Omental fat pad (tissue), 4 donors: ENCODE data around the gene NME1. TPM values are rescaled to one million over a fixed set of nuclear protein-coding genes. Genes with fewer than 3 reads are reported as not detected.
"Not testable (repeated sequence)": the region's sequence is repeated elsewhere in the genome, so short reads cannot be mapped to it uniquely, and the experiment has no call there.

Source experiments
- ATAC-seq: fragments of 150-250 bp; one replicate; pipeline ENCODE4 v1.9.1; 2016; ENCODE audit warnings: mild to moderate bottlenecking, moderate library complexity; ENCODE audit not compliant: low FRiP score
- DNase-seq: peaks from one replicate; pipeline ENCODE4 v3.0.0-alpha.2; 2019; ENCODE audit warnings: low spot score
- CTCF ChIP-seq, 3 donors: fragments of 450-650 bp; IDR thresholded peaks; one replicate each; pipeline ENCODE4 v1.5.1; 2016 to 2017; ENCODE audit warnings: antibody characterized with exemption in 3 of 3, mild to moderate bottlenecking in 3 of 3, moderate library complexity in 2 of 3
- total RNA-seq, 4 donors: library from RNA; depleted of rRNA; stranded (reverse); fragments of >200 nt; gene quantifications; one replicate each; pipeline ENCODE4 v1.1.0, GENCODE V29; 2016

NME1 gene
- total RNA-seq, 4 donors from 2014 or later = 24.1 to 95.2 (median 77.1) TPM

DNA sequence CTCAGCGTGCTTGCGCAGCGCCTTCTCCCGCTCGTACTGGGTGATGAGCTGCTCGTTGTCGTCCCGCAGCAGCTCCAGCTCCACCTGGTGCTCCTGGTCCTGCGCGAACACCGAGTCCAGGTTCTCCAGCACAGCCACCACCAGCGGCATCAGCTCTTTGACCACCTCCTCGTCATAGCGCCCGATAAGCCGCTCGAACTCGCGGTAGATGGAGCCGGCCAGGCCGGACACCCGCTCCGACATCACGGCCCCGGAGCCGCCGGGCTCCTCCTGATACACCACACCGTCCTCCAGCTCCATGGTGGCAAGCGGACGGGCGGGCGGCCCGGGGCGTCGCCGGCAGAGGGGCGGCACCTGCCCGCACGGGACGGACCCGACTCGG is 33.0 kb upstream of the NME1 start:
- TF ChIP-seq CTCF (IDR thresholded peaks at IDR 0.05) = no peak
- peak; percentile 24 for ATAC-seq
- no peak for DNase-seq

GRCh38 chr17:51120739-51121619 is 32.4 kb upstream of the NME1 start, which contains the start of gene SPAG9:
Gene SPAG9, minus strand, starts transcription at chr17:51120868. Its CDS starts 212 bp downstream, at chr17:51120656.
- no peak for TF ChIP-seq CTCF (IDR thresholded peaks at IDR 0.05)
- peak; percentile 86 for DNase-seq
- ATAC-seq = peak; percentile 92

GRCh38 chr17:51121620-51122472 is 31.5 kb upstream of the NME1 start:
- DNase-seq (peak; percentile 87), ATAC-seq (peak; percentile 77)
- TF ChIP-seq CTCF (IDR thresholded peaks at IDR 0.05) = no peak

GRCh38 chr17:51122473-51123115 is 30.8 kb upstream of the NME1 start:
- not testable (repeated sequence) for ATAC-seq, DNase-seq

DNA sequence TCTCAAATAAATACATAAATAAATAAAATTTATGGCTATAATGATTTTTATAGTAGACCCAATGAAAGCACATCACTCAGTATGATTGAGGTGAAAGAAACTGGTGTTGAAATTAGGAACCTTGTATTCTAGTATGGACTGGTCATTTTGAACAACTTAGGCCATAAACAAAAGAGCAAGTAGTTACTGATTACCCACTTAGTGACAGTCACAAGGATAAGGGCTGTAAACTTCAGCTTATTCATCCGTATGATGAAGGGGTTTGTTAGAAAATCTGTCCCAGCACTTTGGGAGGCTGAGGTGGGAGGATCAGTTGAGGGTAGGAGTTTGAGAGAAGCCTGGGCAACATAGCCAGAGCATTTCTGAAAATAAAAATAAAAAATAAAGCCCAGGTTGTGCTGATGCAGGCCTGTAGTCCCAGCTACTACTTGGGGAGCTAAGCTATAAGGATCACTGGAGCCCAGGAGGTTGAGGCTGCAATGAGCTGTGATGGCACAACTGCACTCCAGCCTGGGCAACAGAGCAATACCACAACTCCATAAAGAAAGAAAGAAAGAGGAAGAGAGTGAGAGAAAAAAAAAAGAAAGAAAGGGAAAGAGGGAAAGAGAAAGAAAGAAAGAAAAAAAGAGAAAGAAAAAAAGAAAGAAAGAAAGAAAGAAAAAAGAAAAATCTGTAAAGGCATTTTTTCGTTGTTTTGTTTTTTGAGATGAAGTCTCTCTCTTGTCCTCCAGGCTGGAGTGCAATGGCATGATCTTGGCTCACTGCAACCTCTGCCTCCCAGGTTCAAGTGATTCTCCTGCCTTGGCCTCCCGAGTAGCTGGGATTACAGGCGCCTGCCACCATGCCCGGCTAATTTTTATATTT is 28.5 kb upstream of the NME1 start:
- DNase-seq (no peak), ATAC-seq (no peak)

GRCh38 chr17:51128076-51128475 is 25.3 kb upstream of the NME1 start:
- no peak for TF ChIP-seq CTCF (IDR thresholded peaks at IDR 0.05)
- ATAC-seq (peak; percentile 35), DNase-seq (no peak)

More for the DNA sequence above, 28.5 kb upstream of the NME1 start:
- no peak for TF ChIP-seq CTCF (IDR thresholded peaks at IDR 0.05)
